ENCODE measurements around the gene MMP2. TPM values are rescaled to one million over a fixed set of nuclear protein-coding genes. Genes with fewer than 3 reads are reported as not detected.

The MMP2 gene
- total RNA-seq, 3 donors from 2014 or later, result 30.1 to 193 (median 153) TPM

DNA sequence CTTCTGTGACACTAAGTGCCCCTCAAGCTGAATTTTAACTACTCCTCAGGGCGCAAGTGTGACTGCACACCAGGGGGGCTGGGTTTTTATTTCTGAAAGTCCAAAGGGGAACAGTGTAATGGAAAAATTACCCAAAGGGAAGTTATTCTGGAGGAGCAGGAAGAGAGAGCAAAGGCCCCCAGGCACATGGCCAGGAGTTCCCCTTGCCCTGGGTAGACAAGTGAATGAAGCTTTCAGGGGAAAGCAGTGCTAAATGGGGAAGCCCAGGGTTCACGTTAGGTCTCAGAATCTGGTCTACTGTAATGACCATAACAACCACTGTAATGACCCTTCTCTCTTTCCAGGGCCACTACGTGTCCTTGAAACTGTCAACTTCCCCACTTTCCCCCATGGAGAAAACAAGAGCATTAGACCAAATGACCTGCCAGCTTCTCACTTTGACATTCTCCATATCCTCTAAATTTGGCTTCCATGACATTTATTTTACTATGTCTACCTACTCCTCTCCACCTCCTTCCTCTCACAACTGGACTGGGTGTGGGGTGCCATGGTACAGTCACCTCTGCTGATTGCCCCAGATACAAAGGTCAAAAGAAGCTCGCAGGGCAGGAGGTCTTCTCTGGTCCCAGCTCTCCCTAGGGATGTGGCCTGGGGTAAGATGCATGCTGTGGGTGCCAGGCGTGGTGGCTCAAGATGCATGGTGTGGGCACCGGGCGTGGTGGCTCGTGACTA lies 34.1 kb upstream of the MMP2 start:
- no peaks in the 10 kb centered on the region for H3K9me3 ChIP-seq
- DNase-seq (peak in 2 of 3 donors; percentile 37 to 53), ATAC-seq (peak; percentile 57)
- intact Hi-C loops (cut with DNase I, micrococcal nuclease), result no loop called here
- no peaks in the 10 kb centered on the region for H3K36me3 ChIP-seq (ENCODE audit: low read depth)
- no peak for TF ChIP-seq CTCF (IDR thresholded peaks at IDR 0.05)
- H3K4me1 ChIP-seq (ENCODE audit: low read depth), result no peaks in the 10 kb centered on the region
- no peak overlapping the region for H3K4me3 ChIP-seq

DNA sequence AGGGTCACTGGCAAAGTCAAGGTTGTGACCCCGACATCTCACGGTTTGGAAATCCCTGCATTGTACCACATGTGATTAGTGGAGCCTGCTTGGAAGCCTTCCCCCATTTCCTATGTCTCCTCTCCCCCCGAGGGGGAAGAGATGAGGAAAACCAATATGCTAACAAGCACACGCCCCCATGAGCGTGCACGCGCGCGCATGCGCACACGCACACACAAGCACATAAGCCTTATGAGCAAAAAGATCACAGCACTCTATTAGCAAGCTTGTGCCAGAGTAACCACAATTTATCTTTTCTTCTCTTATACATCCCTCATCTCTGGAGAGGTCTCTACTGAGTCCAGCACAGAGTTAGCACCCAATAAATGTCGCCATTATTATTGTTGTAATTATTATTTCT lies 31.8 kb upstream of the MMP2 start:
- intact Hi-C loops (cut with DNase I, micrococcal nuclease), result no loop called here
- Histone ChIP-seq H3K4me3 (no peak overlapping the region), H3K4me1 (ENCODE audit: low read depth) (no peaks in the 10 kb centered on the region), H3K36me3 (ENCODE audit: low read depth) (no peaks in the 10 kb centered on the region), H3K9me3 (no peaks in the 10 kb centered on the region)
- TF ChIP-seq CTCF (IDR thresholded peaks at IDR 0.05), result no peak
- ATAC-seq, result no peak
- DNase-seq, result no peak

GRCh38 chr16:55452996-55453395 lies 26.0 kb upstream of the MMP2 start:
- no peak for TF ChIP-seq CTCF (IDR thresholded peaks at IDR 0.05)
- H3K4me1 ChIP-seq (ENCODE audit: low read depth), result no peaks in the 10 kb centered on the region
- no peak for DNase-seq
- H3K4me3 ChIP-seq, result no peak overlapping the region
- intact Hi-C loops (cut with DNase I, micrococcal nuclease), result no loop called here
- ATAC-seq, result no peak
- no peaks in the 10 kb centered on the region for H3K36me3 ChIP-seq (ENCODE audit: low read depth)
- H3K9me3 ChIP-seq, result no peaks in the 10 kb centered on the region

- no peak for TF ChIP-seq CTCF (IDR thresholded peaks at IDR 0.05)
- no peak for ATAC-seq
- no peaks in the 10 kb centered on the region for H3K36me3 ChIP-seq (ENCODE audit: low read depth)
- no peaks in the 10 kb centered on the region for H3K4me1 ChIP-seq (ENCODE audit: low read depth)
- DNase-seq, result no peak
- H3K4me3 ChIP-seq, result no peak overlapping the region
- intact Hi-C loops (cut with DNase I, micrococcal nuclease), result no loop called here
- H3K9me3 ChIP-seq, result no peaks in the 10 kb centered on the region
Measured at GRCh38 chr16:55453909-55454308, 25.1 kb upstream of the MMP2 start.

DNA sequence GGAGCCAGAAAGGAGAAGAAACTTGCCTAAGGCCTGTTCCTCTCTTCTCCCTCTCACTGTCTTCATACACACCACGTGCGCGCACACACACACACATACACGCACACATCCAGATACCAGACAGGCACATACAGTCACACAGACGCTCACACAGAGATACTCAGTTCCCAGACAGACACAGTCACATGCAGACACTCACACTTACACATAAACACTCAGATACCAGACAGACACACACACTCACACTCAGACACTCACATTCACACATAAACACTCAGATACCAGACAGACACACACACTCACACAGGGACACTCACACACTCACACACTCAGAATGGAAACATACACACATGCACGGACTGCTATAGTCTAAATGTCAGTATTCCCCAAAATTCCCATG lies 24.1 kb upstream of the MMP2 start:
- no peak overlapping the region for H3K4me3 ChIP-seq
- ATAC-seq, result no peak
- H3K36me3 ChIP-seq (ENCODE audit: low read depth), result no peaks in the 10 kb centered on the region
- no peaks in the 10 kb centered on the region for H3K9me3 ChIP-seq
- no peak for TF ChIP-seq CTCF (IDR thresholded peaks at IDR 0.05)
- no peaks in the 10 kb centered on the region for H3K4me1 ChIP-seq (ENCODE audit: low read depth)
- no peak for DNase-seq
- intact Hi-C loops (cut with DNase I, micrococcal nuclease), result no loop called here
